ENCODE results near the gene CCDC121. TPM values are rescaled to one million over a fixed set of nuclear protein-coding genes. Genes with fewer than 3 reads are reported as not detected.

Gene CCDC121
- total and polyA plus RNA-seq, 12 donors, result 0.51 to 46.9 (median 3.6) TPM

GRCh38 chr2:27661371-27661770 lies 32.6 kb upstream of the CCDC121 start:
- Histone ChIP-seq H3K4me1 (replicated peaks in 1 of 2) (peaks cover 16 to 31% of the 10 kb centered on the region in 2 donors), H3K27me3 (no peaks in the 10 kb centered on the region), H3K36me3 (replicated peaks in 1 of 2) (peaks cover 0 to 41% of the 10 kb centered on the region in 2 donors), H3K27ac (no peak overlapping the region), H3K4me3 (no peak overlapping the region), H3K9me3 (replicated peaks in 1 of 3) (no peaks in the 10 kb centered on the region)
- WGBS, 4 donors, result 79 to 92% (median 84%) methylated on average over 1 of the region's 1 CpG
- DNase-seq, result no peak
- intact Hi-C loops (cut with DNase I), result no loop called here
- TF ChIP-seq, protein P1, sequence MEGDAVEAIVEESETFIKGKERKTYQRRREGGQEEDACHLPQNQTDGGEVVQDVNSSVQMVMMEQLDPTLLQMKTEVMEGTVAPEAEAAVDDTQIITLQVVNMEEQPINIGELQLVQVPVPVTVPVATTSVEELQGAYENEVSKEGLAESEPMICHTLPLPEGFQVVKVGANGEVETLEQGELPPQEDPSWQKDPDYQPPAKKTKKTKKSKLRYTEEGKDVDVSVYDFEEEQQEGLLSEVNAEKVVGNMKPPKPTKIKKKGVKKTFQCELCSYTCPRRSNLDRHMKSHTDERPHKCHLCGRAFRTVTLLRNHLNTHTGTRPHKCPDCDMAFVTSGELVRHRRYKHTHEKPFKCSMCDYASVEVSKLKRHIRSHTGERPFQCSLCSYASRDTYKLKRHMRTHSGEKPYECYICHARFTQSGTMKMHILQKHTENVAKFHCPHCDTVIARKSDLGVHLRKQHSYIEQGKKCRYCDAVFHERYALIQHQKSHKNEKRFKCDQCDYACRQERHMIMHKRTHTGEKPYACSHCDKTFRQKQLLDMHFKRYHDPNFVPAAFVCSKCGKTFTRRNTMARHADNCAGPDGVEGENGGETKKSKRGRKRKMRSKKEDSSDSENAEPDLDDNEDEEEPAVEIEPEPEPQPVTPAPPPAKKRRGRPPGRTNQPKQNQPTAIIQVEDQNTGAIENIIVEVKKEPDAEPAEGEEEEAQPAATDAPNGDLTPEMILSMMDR (IDR thresholded peaks at IDR 0.05), result no peak
- no peak for TF ChIP-seq POLR2A (IDR thresholded peaks at IDR 0.05)

- intact Hi-C loops (cut with DNase I), result no loop called here
- WGBS, 4 donors, result 78 to 81% (median 79%) methylated on average over 7 of the region's 7 CpGs
- Histone ChIP-seq H3K27me3 (no peaks in the 10 kb centered on the region), H3K36me3 (replicated peaks in 1 of 2) (peaks cover 0 to 86% of the 10 kb centered on the region in 2 donors), H3K9me3 (replicated peaks in 1 of 3) (no peaks in the 10 kb centered on the region), H3K4me3 (no peak overlapping the region), H3K27ac (peak overlapping the region in 1 of 5 donors; percentile 26), H3K4me1 (replicated peaks in 1 of 2) (no peaks in the 10 kb centered on the region)
- TF ChIP-seq POLR2A (IDR thresholded peaks at IDR 0.05), result no peak
- TF ChIP-seq, protein P1 (IDR thresholded peaks at IDR 0.05), result no peak
- peak in 3 of 7 donors; percentile 13 to 47 (median 45) for DNase-seq
These were observed 26.5 kb upstream of the CCDC121 start for GRCh38 chr2:27655155-27655951.

DNA sequence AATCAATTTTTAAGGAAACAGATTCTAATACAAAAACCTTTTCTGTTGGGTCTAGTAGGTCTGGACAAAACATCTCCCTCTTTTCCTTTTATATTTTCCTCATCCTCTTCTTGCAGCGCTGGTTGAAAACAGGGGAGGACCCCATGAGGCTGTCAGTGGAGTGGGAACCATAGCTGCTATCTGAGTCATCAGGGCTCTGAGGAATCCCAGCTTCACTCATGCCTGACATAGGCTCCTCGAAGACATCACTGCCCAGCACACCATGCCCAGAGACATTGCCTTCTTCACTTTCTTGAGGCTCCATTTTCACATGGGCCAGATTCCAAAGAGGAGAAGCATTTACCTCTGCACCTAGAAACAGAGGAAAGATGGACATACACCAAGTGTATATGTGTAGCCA lies 24.6 kb upstream of the CCDC121 start:
- DNase-seq, result no peak
- intact Hi-C loops (cut with DNase I), result no loop called here
- TF ChIP-seq, protein P1 (IDR thresholded peaks at IDR 0.05), result no peak
- no peak for TF ChIP-seq POLR2A (IDR thresholded peaks at IDR 0.05)
- Histone ChIP-seq H3K4me1 (replicated peaks in 1 of 2) (no peaks in the 10 kb centered on the region), H3K27ac (no peak overlapping the region), H3K9me3 (replicated peaks in 1 of 3) (no peaks in the 10 kb centered on the region), H3K36me3 (replicated peaks in 1 of 2) (peaks cover 0 to 91% of the 10 kb centered on the region in 2 donors), H3K27me3 (no peaks in the 10 kb centered on the region), H3K4me3 (no peak overlapping the region)
- 89 to 97% (median 92%) methylated on average over 2 of the region's 2 CpGs for WGBS, 4 donors

- 80 to 86% (median 80%) methylated on average over 1 of the region's 1 CpG for WGBS, 4 donors
- H3K27me3 ChIP-seq, result no peaks in the 10 kb centered on the region
- no peak overlapping the region for H3K27ac ChIP-seq
- H3K4me3 ChIP-seq, result no peak overlapping the region
- TF ChIP-seq, protein P1 (IDR thresholded peaks at IDR 0.05), result no peak
- no peak for TF ChIP-seq POLR2A (IDR thresholded peaks at IDR 0.05)
- no peaks in the 10 kb centered on the region for H3K4me1 ChIP-seq (replicated peaks in 1 of 2)
- DNase-seq, result no peak
- peaks cover 0 to 97% of the 10 kb centered on the region in 2 donors for H3K36me3 ChIP-seq (replicated peaks in 1 of 2)
- no peaks in the 10 kb centered on the region for H3K9me3 ChIP-seq (replicated peaks in 1 of 3)
- intact Hi-C loops (cut with DNase I), result no loop called here
These were observed 24.0 kb upstream of the CCDC121 start for GRCh38 chr2:27652790-27653189.
